Left forelimb (tissue), 1 donor: ENCODE results near the gene EIF5.

ENCODE experiments used
- DNase-seq: peaks from one replicate; pipeline ENCODE4 v3.0.0-alpha.2; 2018; ENCODE audit warnings: low spot score

EIF5 gene

GRCh38 chr14:103372017-103372416 lies 38.0 kb downstream of the EIF5 start:
- no peak for DNase-seq

DNA sequence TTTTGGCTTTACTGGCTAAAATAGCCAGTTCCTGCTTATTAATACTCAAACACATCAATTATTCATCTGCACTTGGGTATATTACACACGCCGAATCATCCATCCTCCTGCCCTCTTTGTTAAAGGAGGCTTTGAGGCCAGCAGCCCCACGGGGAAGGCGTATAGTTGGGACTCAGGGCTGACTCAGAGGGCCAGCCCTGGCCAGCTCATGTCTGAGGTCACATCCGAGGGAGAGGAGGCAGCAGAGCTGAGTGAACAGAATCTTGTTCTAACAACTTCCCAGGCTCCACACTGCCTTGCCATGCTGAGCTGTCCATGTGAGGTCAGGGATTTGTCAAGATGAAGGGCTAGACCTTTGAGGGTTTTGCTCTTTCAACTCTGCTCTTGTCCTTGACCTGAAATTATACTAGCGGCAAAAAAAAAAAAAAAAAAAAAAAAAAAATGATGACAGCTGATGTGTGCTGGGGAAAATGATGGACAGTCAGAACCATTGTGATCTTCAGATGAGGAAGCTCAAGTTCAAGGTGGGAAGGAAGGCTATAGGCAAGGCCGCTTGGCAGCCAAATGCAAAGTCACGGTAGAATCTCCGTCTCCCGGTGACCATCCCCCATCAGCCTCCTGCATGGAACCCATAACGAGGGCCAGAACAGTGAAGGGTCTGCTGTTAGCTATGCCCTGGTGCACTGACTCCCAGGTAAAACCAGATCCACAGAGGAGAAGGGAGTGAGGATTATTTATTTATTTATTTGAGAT lies 38.7 kb downstream of the EIF5 start:
- DNase-seq: no peak

DNA sequence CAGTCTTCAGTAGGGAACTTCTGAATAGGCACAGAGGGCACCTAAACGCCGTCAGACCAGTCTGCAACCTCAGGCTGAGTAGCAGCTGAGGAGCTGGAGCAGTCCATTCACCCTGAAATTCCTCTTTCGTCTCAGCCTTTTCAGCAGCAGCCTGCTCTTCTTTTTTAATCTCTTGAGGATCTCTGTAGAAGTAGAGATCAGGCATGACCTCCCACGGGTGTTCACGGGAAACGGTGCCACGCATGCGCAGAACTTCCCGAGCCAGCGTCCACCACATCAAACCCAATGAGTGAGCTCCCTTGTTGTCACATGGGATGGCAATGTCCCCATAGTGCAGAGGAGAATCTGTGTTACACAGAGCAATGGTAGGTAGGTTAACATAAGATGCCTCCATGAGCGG lies 40.1 kb downstream of the EIF5 start:
- no peak for DNase-seq

GRCh38 chr14:103377522-103378037 lies 43.5 kb downstream of the EIF5 start:
- no peak for DNase-seq

- DNase-seq: no peak
Observed at GRCh38 chr14:103378038-103378854, 44.2 kb downstream of the EIF5 start.

- DNase-seq: no peak
Observed at GRCh38 chr14:103380719-103381377, 46.8 kb downstream of the EIF5 start.

DNA sequence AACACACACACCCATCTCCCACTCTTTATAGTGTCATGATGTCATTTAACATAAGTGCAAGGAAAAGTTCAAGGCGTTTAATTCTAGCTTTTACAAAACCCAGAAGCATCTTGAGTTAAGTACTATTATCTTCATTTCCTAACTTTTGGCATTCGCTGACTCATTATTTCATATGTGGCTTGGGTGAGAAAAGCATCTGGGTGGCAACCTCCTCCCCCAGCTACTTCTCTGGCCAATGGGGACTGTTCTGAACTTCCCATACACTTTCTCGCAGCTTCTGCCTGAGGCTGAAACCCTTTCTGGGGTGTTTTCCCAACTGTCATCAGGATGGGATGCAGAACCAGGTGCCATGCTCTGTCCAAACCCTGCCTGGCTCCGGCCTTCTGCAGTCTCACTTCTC lies 48.3 kb downstream of the EIF5 start:
- no peak for DNase-seq

- no peak for DNase-seq
Observed at GRCh38 chr14:103384450-103385151, 50.6 kb downstream of the EIF5 start.

GRCh38 chr14:103385152-103385928 lies 51.3 kb downstream of the EIF5 start, which contains the start of gene MARK3:
Gene MARK3, plus strand, starts transcription at chr14:103385415. Its CDS starts 615 bp downstream, at chr14:103386030.
- peak; percentile 99 for DNase-seq

GRCh38 chr14:103385929-103386712 lies 52.1 kb downstream of the EIF5 start:
- peak; percentile 68 for DNase-seq

GRCh38 chr14:103386713-103387329 lies 52.8 kb downstream of the EIF5 start:
- no peak for DNase-seq

DNA sequence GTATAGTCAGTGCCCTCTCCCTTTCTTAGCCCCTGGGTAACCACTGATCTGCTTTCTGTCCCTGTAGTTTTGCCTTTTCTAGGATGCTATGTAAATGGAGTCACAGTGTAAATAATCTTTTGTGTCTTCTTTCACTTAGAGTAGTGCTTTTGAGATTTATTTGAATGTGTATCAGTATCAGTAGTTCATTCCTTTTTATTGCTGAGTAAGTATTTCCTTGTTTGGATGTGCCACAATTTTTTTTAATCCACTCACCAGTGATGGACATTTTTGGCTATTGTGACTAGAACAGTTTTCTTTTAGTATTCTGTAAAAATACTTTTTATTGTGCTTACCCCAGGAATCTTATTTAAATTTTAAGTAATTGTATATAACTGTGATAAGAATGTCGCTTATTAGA lies 54.6 kb downstream of the EIF5 start:
- DNase-seq: no peak

DNA sequence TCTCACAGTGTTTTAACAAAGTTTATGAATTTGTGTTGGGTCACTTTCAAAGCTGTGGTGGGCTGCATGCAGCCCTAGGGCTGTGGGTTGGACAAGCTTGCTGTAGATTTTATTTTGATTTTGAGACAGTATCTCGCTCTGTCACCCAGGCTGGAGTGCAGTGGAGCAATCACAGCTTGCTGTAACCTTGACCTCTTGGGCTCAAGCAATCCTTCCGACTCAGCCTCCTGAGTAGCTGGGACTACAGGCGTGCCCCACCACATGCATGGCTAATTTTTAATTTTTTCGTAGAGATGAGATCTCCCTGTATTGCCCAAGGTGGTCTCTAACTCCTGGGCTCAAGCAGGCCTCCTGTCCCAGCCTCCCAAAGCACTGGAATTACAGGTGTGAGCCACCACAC lies 56.6 kb downstream of the EIF5 start:
- no peak for DNase-seq

- no peak for DNase-seq
Observed at GRCh38 chr14:103391048-103391447, 57.0 kb downstream of the EIF5 start.

DNA sequence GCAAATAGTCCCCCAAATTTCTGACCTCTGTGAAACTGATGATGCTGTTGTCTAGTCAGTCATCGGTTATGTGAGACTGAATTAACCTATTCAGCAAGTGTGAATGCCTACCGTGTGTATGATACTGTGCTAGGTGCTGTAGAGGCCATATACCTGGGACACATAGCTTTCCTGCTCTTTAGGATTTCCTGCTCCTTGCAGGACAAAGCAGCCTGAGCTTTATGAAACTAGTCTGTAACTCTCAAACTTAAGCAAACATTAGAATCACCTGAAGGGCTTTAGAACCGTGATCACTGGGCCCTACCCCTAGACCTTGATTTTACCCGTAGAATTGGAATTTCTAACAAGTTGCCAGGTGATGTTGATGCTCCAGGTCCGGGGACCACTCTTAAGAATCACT lies 58.1 kb downstream of the EIF5 start:
- no peak for DNase-seq

- DNase-seq: no peak
Observed at GRCh38 chr14:103392572-103392971, 58.5 kb downstream of the EIF5 start.

GRCh38 chr14:103393070-103393469 lies 59.0 kb downstream of the EIF5 start:
- no peak for DNase-seq

GRCh38 chr14:103393676-103394626 lies 59.9 kb downstream of the EIF5 start:
- no peak for DNase-seq
